ENCODE data around the gene RAD54L. TPM values are rescaled to one million over a fixed set of nuclear protein-coding genes. Genes with fewer than 3 reads are reported as not detected.
"Not testable (repeated sequence)": the region's sequence is repeated elsewhere in the genome, so short reads cannot be mapped to it uniquely, and the experiment has no call there.

RAD54L gene
- total RNA-seq, 1 experiment from 2014 or later = 44.8 TPM

DNA sequence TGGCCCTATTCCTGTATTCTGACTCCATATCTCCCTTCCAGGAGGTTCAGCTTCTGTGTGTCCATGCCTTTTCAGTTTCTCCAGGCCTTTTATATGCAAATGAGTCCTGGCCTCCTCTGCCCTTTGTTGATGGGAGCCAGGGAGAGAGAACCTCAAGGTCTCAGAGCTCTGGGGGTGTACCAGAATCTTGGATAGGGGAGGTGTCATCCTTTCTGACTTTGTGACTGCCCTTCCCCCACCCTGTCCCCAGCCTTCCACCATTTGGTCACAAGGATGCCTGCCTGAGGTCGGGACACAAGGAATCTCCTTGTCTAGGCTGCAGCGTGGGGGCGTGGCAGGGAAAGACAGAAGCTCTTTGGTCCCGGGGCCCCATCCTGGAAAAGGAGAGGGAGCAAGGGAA, 25.8 kb upstream of the RAD54L start:
- no peak overlapping the region for H3K4me2 ChIP-seq

GRCh38 chr1:46223055-46223454, 24.5 kb upstream of the RAD54L start:
- not testable (repeated sequence) for H3F3A ChIP-seq (ENCODE audit: insufficient read depth, low read depth); H3K9me2 ChIP-seq (ENCODE audit: insufficient read depth); H3K79me2 ChIP-seq (ENCODE audit: low read depth); H3K4me1 ChIP-seq (replicated peaks; ENCODE audit: insufficient read depth); H3K27me3 ChIP-seq (ENCODE audit: insufficient read depth, low read depth); H3K4me3 ChIP-seq; H3K36me3 ChIP-seq (ENCODE audit: low read depth); DNase-seq; H4K20me1 ChIP-seq (ENCODE audit: insufficient read depth); H2AFZ ChIP-seq; H3K27ac ChIP-seq; H3K9me3 ChIP-seq (ENCODE audit: insufficient read depth, low read depth); BruUV-seq (replicated peaks)
- peak overlapping the region; percentile 27; the same call in 1 of the 2 replicates for H3K4me2 ChIP-seq
- CTCF ChIA-PET = interaction anchor here (0.7 to 1.9 kb wide), 14 partner anchors 9 to 338 kb away, joined by 3 to 58 read pairs (median 4); partner anchors contain the start of genes POMGNT1 and RAD54L
- intact Hi-C loops (cut with micrococcal nuclease; ENCODE audit: unreplicated experiment) = loop anchor here (1.0 to 10.0 kb wide), 7 partner anchors 25 to 1208 kb away; partner anchors contain the start of genes HECTD3, POMGNT1, TESK2 and UROD
- POLR2A ChIA-PET (ENCODE audit: unreplicated experiment) = interaction anchor here (0.6 to 1.3 kb wide), 6 partner anchors 12 to 1208 kb away, joined by 3 to 20 read pairs (median 6); no protein-coding TSS in a partner anchor

More for the DNA sequence above, 25.8 kb upstream of the RAD54L start:
- Histone ChIP-seq H2AFZ (no peak overlapping the region), H3K9me2 (ENCODE audit: insufficient read depth) (no peaks in the 10 kb centered on the region), H3K4me3 (no peak overlapping the region), H3K27me3 (ENCODE audit: insufficient read depth, low read depth) (no peaks in the 10 kb centered on the region), H4K20me1 (ENCODE audit: insufficient read depth) (no peaks in the 10 kb centered on the region), H3K4me1 (replicated peaks; ENCODE audit: insufficient read depth) (peaks cover 5% of the 10 kb centered on the region), H3K9me3 (ENCODE audit: insufficient read depth, low read depth) (no peaks in the 10 kb centered on the region), H3F3A (ENCODE audit: insufficient read depth, low read depth) (peaks cover 6% of the 10 kb centered on the region; the same call in 1 of the 2 replicates), H3K27ac (no peak overlapping the region), H3K79me2 (ENCODE audit: low read depth) (no peaks in the 10 kb centered on the region), H3K36me3 (ENCODE audit: low read depth) (no peaks in the 10 kb centered on the region)
- TF ChIP-seq EZH2 (IDR thresholded peaks at IDR 0.05; ENCODE audit: low read depth) = no peak
- TF ChIP-seq, protein P1, sequence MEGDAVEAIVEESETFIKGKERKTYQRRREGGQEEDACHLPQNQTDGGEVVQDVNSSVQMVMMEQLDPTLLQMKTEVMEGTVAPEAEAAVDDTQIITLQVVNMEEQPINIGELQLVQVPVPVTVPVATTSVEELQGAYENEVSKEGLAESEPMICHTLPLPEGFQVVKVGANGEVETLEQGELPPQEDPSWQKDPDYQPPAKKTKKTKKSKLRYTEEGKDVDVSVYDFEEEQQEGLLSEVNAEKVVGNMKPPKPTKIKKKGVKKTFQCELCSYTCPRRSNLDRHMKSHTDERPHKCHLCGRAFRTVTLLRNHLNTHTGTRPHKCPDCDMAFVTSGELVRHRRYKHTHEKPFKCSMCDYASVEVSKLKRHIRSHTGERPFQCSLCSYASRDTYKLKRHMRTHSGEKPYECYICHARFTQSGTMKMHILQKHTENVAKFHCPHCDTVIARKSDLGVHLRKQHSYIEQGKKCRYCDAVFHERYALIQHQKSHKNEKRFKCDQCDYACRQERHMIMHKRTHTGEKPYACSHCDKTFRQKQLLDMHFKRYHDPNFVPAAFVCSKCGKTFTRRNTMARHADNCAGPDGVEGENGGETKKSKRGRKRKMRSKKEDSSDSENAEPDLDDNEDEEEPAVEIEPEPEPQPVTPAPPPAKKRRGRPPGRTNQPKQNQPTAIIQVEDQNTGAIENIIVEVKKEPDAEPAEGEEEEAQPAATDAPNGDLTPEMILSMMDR (conservative IDR thresholded peaks at IDR 0.05) = no peak
- BruUV-seq (replicated peaks) = no TSS peak
- CTCF ChIA-PET = interaction anchor here (0.6 to 0.9 kb wide), 3 partner anchors 22 to 41 kb away, joined by 3 read pairs; no protein-coding TSS in a partner anchor
- no peak for DNase-seq
- POLR2A ChIA-PET (ENCODE audit: unreplicated experiment) = no interaction called here
- intact Hi-C loops (cut with micrococcal nuclease; ENCODE audit: unreplicated experiment) = loop anchor here (10.0 kb wide), 2 partner anchors 727 to 1207 kb away; partner anchors contain the start of genes HECTD3, TESK2 and UROD

GRCh38 chr1:46223472-46223943, 24.1 kb upstream of the RAD54L start:
- ChIA-PET POLR2A (ENCODE audit: unreplicated experiment) (interaction anchor here (0.6 to 1.3 kb wide), 9 partner anchors 13 to 1437 kb away, joined by 3 to 20 read pairs (median 4); no protein-coding TSS in a partner anchor), CTCF (interaction anchor here (0.6 to 1.9 kb wide), 19 partner anchors 9 to 339 kb away, joined by 3 to 58 read pairs (median 4); partner anchors contain the start of genes POMGNT1 and RAD54L)
- intact Hi-C loops (cut with micrococcal nuclease; ENCODE audit: unreplicated experiment) = loop anchor here (1.0 to 10.0 kb wide), 7 partner anchors 25 to 1209 kb away; partner anchors contain the start of genes HECTD3, POMGNT1, TESK2 and UROD
- no peaks in the 10 kb centered on the region for H3K79me2 ChIP-seq (ENCODE audit: low read depth)
- peak; percentile 81 to 87 for DNase-seq
- no TSS peak for BruUV-seq (replicated peaks)
- H3F3A ChIP-seq (ENCODE audit: insufficient read depth, low read depth) = peaks cover 6% of the 10 kb centered on the region; the same call in 1 of the 2 replicates
- H2AFZ ChIP-seq = no peak overlapping the region
- peaks cover 5% of the 10 kb centered on the region for H3K4me1 ChIP-seq (replicated peaks; ENCODE audit: insufficient read depth)
- peak overlapping the region; percentile 27; the same call in 1 of the 2 replicates for H3K4me2 ChIP-seq
- H3K4me3 ChIP-seq = no peak overlapping the region
- no peaks in the 10 kb centered on the region for H3K27me3 ChIP-seq (ENCODE audit: insufficient read depth, low read depth)
- no peaks in the 10 kb centered on the region for H3K9me2 ChIP-seq (ENCODE audit: insufficient read depth)
- no peaks in the 10 kb centered on the region for H4K20me1 ChIP-seq (ENCODE audit: insufficient read depth)
- no peaks in the 10 kb centered on the region for H3K9me3 ChIP-seq (ENCODE audit: insufficient read depth, low read depth)
- no peaks in the 10 kb centered on the region for H3K36me3 ChIP-seq (ENCODE audit: low read depth)
- TF ChIP-seq, protein P1 (conservative IDR thresholded peaks at IDR 0.05) = peak; percentile 97
- TF ChIP-seq EZH2 (IDR thresholded peaks at IDR 0.05; ENCODE audit: low read depth) = no peak
- no peak overlapping the region for H3K27ac ChIP-seq

Data from PC-9 (cell line).